Activated B cell treated with CpG ODN at 0.5 μM for 24 hours (primary cell): ENCODE measurements around the gene JSRP1. TPM values are rescaled to one million over a fixed set of nuclear protein-coding genes. Genes with fewer than 3 reads are reported as not detected.
A peak's percentile ranks its signal among the peaks of the same experiment; 100 is the strongest.

ENCODE experiments used
- ATAC-seq: fragments of 200-7000 bp; cut with Tn5 transposase; one replicate; pipeline ENCODE4 v1.10.0; 2021; ENCODE audit warnings: low read depth, mild to moderate bottlenecking, moderate library complexity
- CTCF ChIA-PET: fragments of 350-600 bp; sonication (Branson Sonifier 250); formaldehyde crosslinking; loops from one replicate; lab custom pipeline; 2021; ENCODE audit warnings: antibody characterized with exemption; lab: Charles Lee
- POLR2A ChIA-PET: fragments of 350-600 bp; sonication (Branson Sonifier 250); formaldehyde crosslinking; loops from one replicate; lab custom pipeline; 2021; ENCODE audit warnings: antibody characterized with exemption; lab: Charles Lee
- DNase-seq: peaks from one replicate; pipeline ENCODE4 v3.0.0; 2022
- H3K27ac Mint-ChIP-seq: one replicate; pipeline ENCODE4 v1.8.0; 2020; ENCODE audit warnings: mixed read lengths
- H3K27me3 Mint-ChIP-seq: one replicate; pipeline ENCODE4 v1.8.0; 2021; ENCODE audit warnings: mixed read lengths
- H3K36me3 Mint-ChIP-seq: one replicate; pipeline ENCODE4 v1.8.0; 2021; ENCODE audit warnings: low read depth, mixed read lengths
- H3K4me1 Mint-ChIP-seq: one replicate; pipeline ENCODE4 v1.8.0; 2021; ENCODE audit warnings: mixed read lengths
- H3K4me3 Mint-ChIP-seq: one replicate; pipeline ENCODE4 v1.8.0; 2020; ENCODE audit warnings: mild to moderate bottlenecking, mixed read lengths
- H3K9me3 Mint-ChIP-seq: one replicate; pipeline ENCODE4 v1.8.0; 2020; ENCODE audit warnings: mixed read lengths
- intact Hi-C: fragments of 100-400 bp; cut with micrococcal nuclease; formaldehyde crosslinking; loops from one replicate; pipeline ENCODE4 v1.15.1; 2024
- total RNA-seq: library from RNA; stranded (reverse); gene quantifications from 2 replicates; pipeline ENCODE4 v1.2.3, GENCODE V29; 2022
- TF ChIP-seq, protein P1 (sequence below): fragments of 200-600 bp; IDR thresholded peaks from one replicate; pipeline ENCODE4 v1.8.0; 2022; ENCODE audit warnings: antibody characterized with exemption, mild to moderate bottlenecking

The JSRP1 gene
- total RNA-seq, 1 donor from 2014 or later = 0.31 TPM

DNA sequence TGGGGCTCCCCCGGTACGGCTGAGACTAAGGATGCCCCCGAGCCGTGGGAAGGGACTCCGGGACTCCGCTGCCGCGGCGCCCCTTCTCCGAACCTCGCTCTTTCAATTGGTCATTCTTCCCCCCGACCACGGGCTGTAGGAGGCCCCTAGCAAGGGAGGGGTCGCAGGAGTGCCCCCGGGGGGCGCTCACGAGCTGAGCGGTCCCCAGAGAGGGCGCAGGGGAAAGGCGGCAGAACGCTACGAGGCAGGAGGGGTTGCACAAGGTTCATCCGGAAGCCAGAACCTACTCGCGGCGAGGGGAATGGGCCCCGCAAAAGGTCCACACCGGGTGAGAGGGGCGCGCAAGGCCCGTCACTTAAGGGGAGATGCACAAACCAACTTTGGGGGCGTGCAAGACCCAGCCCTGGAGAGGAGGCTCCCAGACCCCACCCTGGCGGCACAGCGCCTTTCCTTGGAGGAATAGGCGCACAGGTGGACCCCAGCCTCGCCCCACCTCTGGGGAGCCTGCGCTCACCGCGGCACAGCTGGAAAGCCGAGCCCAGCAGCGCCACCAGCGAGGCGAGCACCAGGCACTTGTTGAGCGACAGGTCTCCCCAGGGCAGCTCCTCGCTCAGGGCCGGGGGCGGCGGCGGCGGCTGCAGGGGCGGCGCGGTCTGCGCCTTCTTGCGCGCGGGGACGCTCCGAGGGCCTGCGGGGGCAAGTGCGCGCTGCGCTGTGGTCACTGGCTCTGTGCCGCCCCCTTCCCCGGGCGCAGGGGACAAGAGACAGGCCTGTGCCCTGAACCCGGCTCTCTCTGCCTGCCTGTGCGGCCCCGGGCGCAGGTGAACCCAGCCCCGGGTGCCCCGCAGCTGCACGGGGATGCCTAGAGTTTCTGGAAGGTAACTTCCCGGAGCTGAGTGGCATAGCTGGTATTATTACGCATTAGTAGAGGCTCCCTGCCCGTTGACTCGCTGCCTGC, 2.8 kb downstream of the JSRP1 start:
- no peak overlapping the region for H3K27ac Mint-ChIP-seq
- intact Hi-C loops = loop anchor here (1.0 kb wide), 2 partner anchors 17 to 20 kb away; partner anchors contain the start of genes PLEKHJ1 and SF3A2
- CTCF ChIA-PET = interaction anchor here (0.7 to 4.2 kb wide), 8 partner anchors 12 to 138 kb away, joined by 3 to 17 read pairs (median 4); no protein-coding TSS in a partner anchor
- H3K36me3 Mint-ChIP-seq = peaks cover 6% of the 10 kb centered on the region
- POLR2A ChIA-PET = interaction anchor here (0.5 to 8.8 kb wide), 9 partner anchors 11 to 356 kb away, joined by 3 to 96 read pairs (median 5); no protein-coding TSS in a partner anchor
- peaks cover 49% of the 10 kb centered on the region for H3K4me1 Mint-ChIP-seq
- peaks cover 2% of the 10 kb centered on the region for H3K27me3 Mint-ChIP-seq
- H3K4me3 Mint-ChIP-seq = peak overlapping the region; percentile 70
- TF ChIP-seq, protein P1, sequence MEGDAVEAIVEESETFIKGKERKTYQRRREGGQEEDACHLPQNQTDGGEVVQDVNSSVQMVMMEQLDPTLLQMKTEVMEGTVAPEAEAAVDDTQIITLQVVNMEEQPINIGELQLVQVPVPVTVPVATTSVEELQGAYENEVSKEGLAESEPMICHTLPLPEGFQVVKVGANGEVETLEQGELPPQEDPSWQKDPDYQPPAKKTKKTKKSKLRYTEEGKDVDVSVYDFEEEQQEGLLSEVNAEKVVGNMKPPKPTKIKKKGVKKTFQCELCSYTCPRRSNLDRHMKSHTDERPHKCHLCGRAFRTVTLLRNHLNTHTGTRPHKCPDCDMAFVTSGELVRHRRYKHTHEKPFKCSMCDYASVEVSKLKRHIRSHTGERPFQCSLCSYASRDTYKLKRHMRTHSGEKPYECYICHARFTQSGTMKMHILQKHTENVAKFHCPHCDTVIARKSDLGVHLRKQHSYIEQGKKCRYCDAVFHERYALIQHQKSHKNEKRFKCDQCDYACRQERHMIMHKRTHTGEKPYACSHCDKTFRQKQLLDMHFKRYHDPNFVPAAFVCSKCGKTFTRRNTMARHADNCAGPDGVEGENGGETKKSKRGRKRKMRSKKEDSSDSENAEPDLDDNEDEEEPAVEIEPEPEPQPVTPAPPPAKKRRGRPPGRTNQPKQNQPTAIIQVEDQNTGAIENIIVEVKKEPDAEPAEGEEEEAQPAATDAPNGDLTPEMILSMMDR = no peak
- ATAC-seq = peak; percentile 29
- DNase-seq = peak; percentile 59
- H3K9me3 Mint-ChIP-seq = no peaks in the 10 kb centered on the region

DNA sequence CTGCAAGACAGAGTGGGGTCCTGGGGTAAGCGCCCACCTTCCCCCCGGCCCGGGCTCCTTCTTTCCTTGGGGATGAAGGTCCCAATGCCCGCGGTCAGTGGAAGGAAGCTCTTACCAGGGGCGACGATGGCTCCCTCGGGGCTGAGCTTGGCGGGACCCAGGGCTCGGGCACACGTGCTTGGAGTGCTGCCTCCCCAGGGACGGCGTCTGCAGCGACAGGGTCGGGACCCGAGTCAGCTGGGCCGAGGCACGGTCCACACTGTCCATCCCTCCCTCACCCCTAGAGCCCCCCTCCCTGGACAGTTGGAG, 3.5 kb downstream of the JSRP1 start:
- Mint-ChIP-seq H3K27ac (no peak overlapping the region), H3K36me3 (peaks cover 6% of the 10 kb centered on the region), H3K9me3 (no peaks in the 10 kb centered on the region), H3K4me1 (peaks cover 42% of the 10 kb centered on the region), H3K27me3 (peaks cover 2% of the 10 kb centered on the region), H3K4me3 (peak overlapping the region; percentile 70)
- ATAC-seq (no peak), DNase-seq (no peak)
- intact Hi-C loops = loop anchor here (1.0 kb wide), 2 partner anchors 16 to 21 kb away; partner anchors contain the start of genes PLEKHJ1 and SF3A2
- CTCF ChIA-PET = interaction anchor here (0.7 to 4.2 kb wide), 4 partner anchors 12 to 20 kb away, joined by 3 to 17 read pairs (median 4); no protein-coding TSS in a partner anchor
- TF ChIP-seq, protein P1 = no peak
- POLR2A ChIA-PET = interaction anchor here (0.5 to 8.8 kb wide), 8 partner anchors 11 to 355 kb away, joined by 3 to 96 read pairs (median 6); no protein-coding TSS in a partner anchor

DNA sequence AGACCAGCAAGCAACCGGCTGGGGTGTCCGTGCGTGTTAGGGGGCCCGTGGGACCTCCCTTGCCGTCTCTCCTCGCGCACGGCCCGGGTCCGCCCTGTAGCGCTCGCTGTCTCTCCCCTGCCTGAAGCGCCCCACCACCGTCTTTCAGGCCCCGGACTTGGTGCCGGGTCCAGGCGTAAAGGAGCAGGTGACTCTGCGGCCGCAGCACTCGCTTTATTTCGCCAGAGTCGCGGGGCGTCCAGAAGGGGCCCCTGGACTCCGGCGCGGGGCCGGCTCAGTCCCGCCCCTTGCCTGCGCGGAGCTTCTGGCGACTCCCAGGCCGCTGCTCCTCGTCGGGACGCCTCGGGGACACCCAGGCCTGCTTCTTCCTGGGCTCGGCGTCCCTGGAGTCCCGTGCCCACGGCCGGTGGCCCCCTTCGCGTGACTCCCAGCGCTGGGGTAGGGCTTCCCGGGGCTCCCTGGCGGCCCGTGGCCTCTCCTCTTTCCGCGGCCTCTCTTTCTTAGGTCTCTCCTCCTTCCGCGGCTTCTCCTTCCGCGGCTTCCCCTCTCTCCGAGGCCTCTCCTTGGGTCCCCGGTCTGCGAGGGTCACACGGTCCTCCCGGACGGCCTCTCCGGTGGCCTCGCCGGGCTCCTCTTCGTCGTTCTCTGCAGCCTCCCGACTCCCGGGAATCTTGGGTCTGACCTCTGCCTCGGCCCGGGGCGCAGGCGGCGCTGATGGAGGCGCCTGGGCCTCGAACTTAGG, 4.0 kb downstream of the JSRP1 start:
- Mint-ChIP-seq H3K36me3 (peaks cover 11% of the 10 kb centered on the region), H3K4me3 (peak overlapping the region; percentile 70), H3K27ac (no peak overlapping the region), H3K9me3 (no peaks in the 10 kb centered on the region), H3K27me3 (peaks cover 2% of the 10 kb centered on the region), H3K4me1 (peaks cover 37% of the 10 kb centered on the region)
- ChIA-PET CTCF (interaction anchor here (4.2 kb wide), 1 partner anchor 21 kb away, joined by 17 read pairs; no protein-coding TSS in a partner anchor), POLR2A (interaction anchor here (0.6 to 8.8 kb wide), 8 partner anchors 9 to 142 kb away, joined by 3 to 96 read pairs (median 4); no protein-coding TSS in a partner anchor)
- TF ChIP-seq, protein P1 = no peak
- intact Hi-C loops = no loop called here
- no peak for ATAC-seq
- no peak for DNase-seq

DNA sequence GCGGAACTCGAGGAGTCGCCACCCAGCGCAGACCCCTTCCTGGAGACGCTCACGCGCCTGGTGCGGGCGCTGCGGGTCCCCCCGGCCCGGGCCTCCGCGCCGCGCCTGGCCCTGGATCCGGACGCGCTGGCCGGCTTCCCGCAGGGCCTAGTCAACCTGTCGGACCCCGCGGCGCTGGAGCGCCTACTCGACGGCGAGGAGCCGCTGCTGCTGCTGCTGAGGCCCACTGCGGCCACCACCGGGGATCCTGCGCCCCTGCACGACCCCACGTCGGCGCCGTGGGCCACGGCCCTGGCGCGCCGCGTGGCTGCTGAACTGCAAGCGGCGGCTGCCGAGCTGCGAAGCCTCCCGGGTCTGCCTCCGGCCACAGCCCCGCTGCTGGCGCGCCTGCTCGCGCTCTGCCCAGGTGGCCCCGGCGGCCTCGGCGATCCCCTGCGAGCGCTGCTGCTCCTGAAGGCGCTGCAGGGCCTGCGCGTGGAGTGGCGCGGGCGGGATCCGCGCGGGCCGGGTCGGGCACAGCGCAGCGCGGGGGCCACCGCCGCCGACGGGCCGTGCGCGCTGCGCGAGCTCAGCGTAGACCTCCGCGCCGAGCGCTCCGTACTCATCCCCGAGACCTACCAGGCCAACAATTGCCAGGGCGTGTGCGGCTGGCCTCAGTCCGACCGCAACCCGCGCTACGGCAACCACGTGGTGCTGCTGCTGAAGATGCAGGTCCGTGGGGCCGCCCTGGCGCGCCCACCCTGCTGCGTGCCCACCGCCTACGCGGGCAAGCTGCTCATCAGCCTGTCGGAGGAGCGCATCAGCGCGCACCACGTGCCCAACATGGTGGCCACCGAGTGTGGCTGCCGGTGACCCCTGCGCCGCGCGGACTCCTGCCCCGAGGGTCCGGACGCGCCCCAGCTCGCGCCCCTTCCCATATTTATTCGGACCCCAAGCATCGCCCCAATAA, 4.8 kb downstream of the JSRP1 start:
- ChIA-PET POLR2A (interaction anchor here (1.3 to 8.8 kb wide), 5 partner anchors 10 to 143 kb away, joined by 3 to 96 read pairs (median 5); no protein-coding TSS in a partner anchor), CTCF (interaction anchor here (4.2 kb wide), 1 partner anchor 22 kb away, joined by 17 read pairs; no protein-coding TSS in a partner anchor)
- Mint-ChIP-seq H3K9me3 (no peaks in the 10 kb centered on the region), H3K27ac (no peak overlapping the region), H3K4me3 (peak overlapping the region; percentile 59), H3K36me3 (peaks cover 17% of the 10 kb centered on the region), H3K4me1 (peaks cover 30% of the 10 kb centered on the region), H3K27me3 (peaks cover 2% of the 10 kb centered on the region)
- ATAC-seq (no peak), DNase-seq (no peak)
- TF ChIP-seq, protein P1 = no peak
- intact Hi-C loops = no loop called here
